Hepatocyte (in vitro differentiated cells): ENCODE data around the gene PSG11.
"Not testable (repeated sequence)": the region's sequence is repeated elsewhere in the genome, so short reads cannot be mapped to it uniquely, and the experiment has no call there.

Experiments used
- EZH2 ChIP-seq: fragments of 200-600 bp; sonication (generic); IDR thresholded peaks from 2 replicates; pipeline ENCODE4 v1.6.1; 2016; ENCODE audit warnings: antibody characterized with exemption, mild to moderate bottlenecking, borderline replicate concordance
- TF ChIP-seq, protein P1 (sequence below): fragments of 200-600 bp; sonication (generic); IDR thresholded peaks from 2 replicates; pipeline ENCODE4 v1.5.1; 2016; ENCODE audit warnings: antibody characterized with exemption, mild to moderate bottlenecking; ENCODE audit not compliant: poor library complexity

- not testable (repeated sequence) for TF ChIP-seq EZH2
- TF ChIP-seq, protein P1, sequence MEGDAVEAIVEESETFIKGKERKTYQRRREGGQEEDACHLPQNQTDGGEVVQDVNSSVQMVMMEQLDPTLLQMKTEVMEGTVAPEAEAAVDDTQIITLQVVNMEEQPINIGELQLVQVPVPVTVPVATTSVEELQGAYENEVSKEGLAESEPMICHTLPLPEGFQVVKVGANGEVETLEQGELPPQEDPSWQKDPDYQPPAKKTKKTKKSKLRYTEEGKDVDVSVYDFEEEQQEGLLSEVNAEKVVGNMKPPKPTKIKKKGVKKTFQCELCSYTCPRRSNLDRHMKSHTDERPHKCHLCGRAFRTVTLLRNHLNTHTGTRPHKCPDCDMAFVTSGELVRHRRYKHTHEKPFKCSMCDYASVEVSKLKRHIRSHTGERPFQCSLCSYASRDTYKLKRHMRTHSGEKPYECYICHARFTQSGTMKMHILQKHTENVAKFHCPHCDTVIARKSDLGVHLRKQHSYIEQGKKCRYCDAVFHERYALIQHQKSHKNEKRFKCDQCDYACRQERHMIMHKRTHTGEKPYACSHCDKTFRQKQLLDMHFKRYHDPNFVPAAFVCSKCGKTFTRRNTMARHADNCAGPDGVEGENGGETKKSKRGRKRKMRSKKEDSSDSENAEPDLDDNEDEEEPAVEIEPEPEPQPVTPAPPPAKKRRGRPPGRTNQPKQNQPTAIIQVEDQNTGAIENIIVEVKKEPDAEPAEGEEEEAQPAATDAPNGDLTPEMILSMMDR = not testable (repeated sequence)
Observed at GRCh38 chr19:43004846-43005245, 21.4 kb downstream of the PSG11 start.
